ENCODE results near the gene ANKRD13D.

ANKRD13D gene

DNA sequence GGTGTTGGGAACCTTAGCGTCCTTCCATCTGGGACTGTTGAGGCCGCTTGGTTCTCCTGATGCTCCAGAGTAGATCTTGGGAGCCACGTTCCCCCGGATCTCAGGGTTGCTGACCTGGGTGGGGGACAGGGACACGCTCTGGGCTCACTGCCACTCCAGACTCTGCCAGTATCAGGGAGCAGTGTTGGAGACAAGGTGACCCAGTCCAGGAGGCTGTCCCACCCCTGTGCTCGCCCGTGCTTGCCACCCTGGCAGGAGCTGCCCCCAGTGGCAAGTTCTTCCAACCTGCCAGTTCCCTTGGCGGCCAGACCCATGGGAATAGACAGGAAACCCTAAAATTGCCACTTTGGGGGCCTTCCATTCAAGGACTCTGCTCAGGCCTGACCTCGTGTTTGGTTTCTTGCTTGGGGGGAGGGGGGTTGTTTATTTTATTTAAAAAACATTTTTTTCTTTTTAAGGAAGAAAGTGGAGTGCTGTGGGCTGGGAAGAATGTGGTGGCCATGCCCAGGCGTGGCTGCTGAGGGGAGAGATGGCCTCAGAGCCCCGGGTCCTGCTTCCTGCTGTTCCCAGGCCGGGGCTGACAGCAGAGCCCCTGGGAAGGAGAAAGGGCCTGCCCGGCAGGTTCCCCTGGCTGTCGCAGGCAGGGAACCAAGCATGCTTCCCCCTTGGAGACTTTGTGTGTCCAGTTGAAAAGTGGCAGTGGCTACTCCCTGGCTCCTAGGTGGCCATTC lies 15.7 kb upstream of the ANKRD13D start:
- DNase-seq (ENCODE audit: low read depth in 3 of 3), result no peak

DNA sequence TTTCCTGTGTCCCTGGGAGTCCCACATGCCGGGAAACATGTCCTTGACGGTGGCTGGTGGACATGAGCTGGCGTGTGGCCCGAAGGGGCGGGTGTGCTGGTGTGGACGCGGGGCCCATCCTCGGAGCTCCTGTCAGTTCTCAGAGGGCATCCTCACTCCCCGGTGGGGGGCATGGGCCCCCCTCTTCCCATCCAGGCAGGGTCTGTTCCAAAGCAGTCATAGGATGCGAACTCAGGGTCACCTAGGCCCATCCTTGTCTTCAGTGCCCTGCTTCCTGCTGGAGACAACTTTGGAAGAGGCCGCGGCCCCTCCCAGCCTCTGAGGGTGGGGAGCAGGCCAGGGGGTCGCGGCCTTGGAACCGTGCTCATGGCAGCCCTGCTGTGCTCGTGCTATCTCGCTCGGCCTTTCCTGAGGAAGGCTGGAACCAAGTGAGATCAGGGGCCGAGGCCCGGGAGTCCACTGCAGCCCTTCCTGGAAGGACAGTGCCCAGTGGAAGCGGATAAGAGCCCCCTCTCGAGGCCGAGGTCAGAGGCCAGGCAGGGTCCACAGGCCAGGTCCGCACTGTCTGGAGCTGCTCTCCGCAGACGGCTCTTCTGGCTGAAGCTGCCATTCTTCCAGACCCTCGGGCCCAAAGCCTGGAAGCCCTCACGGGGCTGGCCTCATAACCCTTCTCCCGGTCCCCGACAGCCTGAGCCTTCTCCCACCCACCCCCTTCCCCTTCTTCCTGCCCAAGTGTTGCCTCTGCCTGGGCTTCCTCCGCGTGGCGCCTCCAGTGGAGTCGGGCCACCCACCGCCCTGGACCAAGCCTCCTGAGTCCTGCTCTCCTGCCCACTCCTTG lies 14.1 kb upstream of the ANKRD13D start:
- no peak for DNase-seq (ENCODE audit: low read depth in 3 of 3)

DNA sequence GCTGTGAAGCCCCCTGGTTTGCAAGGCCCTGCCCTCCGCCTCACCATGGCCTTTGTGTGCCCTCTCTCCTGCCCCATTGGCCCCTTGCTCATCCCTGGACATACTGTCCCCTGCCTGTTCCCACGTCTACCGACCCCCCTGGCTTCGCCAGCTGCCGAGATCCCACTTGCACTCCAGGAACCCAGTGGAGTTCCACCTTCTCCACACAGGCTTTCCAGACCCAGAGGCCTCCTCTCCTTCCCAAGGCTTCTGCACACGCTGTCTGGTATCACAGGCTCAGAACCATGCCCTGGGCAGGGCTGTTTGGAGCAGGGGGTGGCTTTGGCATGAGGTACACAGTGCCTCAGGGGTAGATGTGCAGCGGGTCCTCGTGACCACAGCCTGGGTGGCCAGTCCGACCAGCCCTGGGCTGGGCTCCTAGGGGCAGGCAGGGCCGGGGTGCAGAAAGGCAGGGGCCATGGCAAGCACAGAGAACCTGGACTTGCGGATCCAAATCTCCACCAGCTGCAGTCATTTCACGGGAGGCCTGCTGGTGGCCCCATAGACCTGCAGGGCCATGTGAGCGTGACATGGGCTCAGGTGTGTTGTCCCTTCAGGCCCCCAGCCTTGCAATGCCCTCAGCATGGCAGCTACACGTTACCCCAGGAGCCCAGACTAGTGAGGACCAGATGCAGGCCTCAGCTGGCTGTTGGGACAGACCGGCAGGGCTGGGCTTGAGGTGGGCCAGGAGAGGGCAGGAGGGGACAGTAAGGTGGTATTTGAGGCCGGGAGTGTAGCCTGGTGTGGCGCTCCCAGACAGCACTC lies 13.3 kb upstream of the ANKRD13D start:
- DNase-seq (ENCODE audit: low read depth in 3 of 3), result no peak

DNA sequence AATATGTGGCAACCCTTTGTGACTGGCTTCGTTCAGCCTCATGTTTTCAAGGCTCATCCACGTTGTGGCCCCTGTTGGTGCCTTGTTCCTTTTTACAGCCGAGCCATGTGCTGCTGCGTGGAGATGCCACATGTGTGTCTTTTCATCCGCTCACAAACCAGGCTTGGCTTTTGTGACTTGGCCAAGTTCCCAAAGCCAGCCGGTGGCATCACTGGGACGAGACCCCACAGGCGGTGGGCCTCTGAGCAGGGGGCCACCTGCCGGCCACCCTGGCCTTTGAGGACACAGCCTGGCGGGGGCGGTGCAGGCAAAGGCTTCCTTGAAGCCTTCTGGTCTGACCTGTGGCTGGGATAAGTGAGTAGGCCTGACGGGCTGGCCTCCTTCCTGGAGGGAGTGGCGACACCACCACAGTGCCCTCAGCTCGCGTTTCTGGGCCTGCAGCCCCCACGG lies 12.3 kb upstream of the ANKRD13D start:
- DNase-seq (ENCODE audit: low read depth in 3 of 3), result no peak

DNA sequence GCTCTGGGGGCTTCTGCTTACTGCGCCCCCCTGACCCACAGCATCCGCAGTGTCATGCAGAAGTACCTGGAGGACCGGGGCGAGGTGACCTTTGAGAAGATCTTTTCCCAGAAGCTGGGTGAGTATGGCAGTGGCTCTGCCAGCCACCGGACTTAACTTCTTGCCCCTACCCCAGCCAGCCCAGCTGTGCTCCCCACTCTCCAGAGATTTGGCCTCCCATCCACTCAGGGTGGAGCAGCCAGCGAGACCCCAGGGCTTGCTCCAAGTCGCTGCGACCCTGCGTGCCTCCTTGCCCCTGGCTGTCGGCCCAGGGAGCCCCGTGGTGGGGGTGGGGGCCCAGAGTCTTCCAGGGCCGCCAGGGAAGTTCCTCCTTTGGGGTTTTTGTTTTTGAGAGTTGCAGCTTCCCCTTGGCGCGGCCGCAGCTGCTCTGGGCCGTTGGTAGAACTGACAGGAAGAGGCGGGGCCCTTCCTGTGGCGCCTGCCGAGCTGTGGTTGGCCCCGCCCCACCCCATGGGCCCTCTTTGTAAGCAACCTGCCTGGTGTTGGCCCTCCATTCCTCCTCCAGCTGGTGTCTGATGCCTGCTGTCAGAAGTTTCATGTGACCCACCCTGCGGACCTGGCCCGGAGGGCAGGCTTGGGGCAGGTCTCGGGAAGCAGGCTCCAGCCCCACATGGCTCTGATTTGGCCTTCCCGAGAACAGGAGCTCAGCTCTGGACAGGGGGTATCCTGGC lies 11.7 kb upstream of the ANKRD13D start:
- DNase-seq (ENCODE audit: low read depth in 3 of 3), result peak; percentile 65 to 80 (median 71)

DNA sequence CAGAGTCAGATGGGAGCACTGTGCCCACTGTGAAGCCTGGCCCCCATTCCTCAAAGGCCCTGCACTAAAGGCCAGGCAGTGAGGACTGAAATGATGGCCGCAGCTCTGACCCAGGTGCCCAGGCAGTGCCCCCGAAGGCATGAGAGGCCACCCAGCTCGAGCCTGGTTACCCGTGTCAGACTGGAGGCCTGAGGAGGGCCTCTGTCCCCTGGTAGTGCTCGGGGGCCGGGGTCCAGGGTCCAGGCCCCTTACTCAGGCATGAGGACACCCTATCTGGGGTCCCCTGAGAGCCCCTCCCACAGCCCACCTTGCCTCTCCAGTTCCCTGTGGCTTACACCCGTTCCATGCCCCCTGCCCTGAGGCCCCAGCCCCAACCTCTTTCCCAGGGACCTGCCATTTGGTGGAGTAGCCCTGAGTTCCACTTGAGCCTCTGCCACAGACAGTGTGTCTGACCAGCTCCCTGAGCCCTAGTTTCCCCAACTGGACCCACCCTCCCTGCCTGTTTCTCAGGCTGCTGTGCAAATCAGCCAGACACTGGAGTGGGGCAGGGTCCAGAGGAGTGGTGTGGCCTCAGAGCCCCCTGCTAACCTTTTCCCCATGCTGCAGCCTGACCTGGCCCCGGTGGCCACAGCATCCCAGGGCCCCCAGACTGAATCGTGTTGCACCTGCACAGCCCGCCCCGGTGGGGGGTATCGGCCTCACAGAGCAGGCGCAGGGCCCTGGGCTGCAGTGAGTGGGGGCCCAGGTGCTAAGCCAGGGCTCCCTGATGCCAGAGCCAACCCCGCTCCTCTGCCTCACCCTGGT lies 10.8 kb upstream of the ANKRD13D start:
- DNase-seq (ENCODE audit: low read depth in 3 of 3), result no peak

DNA sequence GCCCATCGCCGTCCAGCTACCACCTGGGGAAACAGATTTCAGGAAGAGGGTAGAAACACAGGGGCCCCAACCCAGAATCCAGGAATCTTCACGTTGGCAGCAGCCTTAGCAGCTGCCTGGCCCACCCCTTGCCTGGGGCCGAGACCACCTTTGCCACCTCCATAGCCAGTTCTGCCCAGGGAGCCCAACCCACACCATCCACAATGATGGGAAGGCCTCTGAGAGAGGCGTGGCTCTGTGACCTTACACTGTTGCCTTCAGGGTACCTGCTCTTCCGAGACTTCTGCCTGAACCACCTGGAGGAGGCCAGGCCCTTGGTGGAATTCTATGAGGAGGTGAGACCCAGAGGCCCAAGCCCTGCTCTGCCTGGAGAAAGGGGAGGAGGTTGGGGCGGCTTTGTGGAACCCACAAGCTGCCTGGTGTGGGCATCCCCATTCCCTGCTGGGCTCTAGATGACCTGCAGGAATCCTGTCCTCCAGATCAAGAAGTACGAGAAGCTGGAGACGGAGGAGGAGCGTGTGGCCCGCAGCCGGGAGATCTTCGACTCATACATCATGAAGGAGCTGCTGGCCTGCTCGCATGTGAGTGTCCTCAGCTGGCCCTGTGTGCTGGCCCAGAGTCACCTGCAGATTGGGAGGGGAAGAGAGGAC lies 10.0 kb upstream of the ANKRD13D start:
- DNase-seq (ENCODE audit: low read depth in 3 of 3), result no peak

DNA sequence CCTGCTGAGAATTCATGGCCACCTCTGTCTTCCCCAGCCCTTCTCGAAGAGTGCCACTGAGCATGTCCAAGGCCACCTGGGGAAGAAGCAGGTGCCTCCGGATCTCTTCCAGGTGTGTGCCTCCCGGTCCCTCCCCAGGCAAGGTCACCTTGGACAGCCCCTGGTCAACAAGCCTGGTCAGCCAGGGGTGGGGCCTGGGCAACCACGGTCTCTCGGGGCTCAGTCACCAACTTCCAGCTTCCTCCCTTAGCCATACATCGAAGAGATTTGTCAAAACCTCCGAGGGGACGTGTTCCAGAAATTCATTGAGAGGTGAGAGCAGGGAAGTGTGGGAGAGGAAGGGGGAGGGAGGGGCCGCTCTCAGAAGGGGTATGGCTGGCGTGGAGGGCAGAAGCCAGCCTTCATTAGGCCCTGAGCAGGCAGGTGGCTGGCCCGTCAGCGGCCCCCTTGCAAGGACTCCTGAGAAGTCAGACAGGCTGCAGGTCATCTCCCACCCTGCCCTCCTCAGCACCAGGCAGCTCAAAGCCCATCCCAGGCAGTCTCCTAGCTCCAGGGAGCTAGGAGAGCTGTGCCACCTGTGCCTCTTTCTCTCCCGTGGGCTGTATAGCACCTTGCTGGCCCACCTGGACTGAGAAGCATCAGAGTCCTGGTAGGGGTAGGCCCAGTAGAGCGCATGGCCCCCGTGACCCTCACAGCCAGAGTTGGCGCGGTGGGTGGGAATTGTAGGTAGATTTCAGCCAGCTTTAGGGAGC lies 9.3 kb upstream of the ANKRD13D start:
- DNase-seq (ENCODE audit: low read depth in 3 of 3), result no peak

DNA sequence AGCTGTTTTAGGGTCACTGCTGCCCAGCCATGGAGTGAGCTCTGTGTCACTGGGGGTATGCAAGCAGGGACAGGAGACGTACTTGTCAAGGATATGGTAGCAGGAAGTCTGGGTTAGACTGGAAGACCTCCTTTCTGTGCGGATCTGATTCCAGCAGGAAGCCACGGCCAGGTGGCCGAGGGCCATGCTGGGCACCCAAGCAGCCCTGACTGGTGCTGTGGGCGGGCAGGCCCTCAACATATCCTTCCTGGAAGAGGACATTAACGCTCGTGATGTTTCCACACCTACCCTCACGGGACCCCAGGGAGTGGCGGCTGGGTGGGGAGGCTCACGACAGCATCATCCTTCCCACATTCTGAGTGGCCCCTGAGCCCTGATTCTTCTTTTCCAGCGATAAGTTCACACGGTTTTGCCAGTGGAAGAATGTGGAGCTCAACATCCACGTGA lies 8.7 kb upstream of the ANKRD13D start:
- DNase-seq (ENCODE audit: low read depth in 3 of 3), result no peak

DNA sequence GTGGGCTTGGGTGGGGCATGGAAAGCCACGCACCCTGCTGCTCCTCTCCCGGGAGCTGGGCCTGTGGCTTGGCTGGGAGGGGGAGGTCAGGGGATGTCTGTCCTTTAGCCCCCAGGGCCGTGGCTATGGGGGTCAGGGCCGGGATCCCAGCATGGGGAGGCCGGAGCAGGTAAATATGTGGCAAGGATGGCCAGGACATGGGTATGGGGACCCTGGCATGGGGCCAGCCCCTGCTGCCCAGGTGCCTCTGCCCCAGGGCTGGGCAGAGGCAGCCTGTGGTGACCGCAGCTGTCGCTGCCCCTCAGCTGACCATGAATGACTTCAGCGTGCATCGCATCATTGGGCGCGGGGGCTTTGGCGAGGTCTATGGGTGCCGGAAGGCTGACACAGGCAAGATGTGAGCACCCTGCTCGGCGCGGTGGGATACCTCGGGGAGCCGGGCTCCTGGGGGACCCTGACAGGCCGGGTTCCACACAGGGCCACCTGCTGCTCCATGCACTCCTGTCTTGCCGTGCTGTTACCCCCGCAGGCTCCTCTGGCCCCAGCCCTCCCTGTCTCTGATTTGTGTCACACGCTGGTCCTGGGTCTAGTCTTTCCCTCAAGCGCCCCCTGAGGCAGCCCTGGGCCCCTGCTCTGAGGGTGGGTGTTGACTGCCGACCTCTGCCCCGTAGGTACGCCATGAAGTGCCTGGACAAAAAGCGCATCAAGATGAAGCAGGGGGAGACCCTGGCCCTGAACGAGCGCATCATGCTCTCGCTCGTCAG lies 8.1 kb upstream of the ANKRD13D start:
- no peak for DNase-seq (ENCODE audit: low read depth in 3 of 3)

DNA sequence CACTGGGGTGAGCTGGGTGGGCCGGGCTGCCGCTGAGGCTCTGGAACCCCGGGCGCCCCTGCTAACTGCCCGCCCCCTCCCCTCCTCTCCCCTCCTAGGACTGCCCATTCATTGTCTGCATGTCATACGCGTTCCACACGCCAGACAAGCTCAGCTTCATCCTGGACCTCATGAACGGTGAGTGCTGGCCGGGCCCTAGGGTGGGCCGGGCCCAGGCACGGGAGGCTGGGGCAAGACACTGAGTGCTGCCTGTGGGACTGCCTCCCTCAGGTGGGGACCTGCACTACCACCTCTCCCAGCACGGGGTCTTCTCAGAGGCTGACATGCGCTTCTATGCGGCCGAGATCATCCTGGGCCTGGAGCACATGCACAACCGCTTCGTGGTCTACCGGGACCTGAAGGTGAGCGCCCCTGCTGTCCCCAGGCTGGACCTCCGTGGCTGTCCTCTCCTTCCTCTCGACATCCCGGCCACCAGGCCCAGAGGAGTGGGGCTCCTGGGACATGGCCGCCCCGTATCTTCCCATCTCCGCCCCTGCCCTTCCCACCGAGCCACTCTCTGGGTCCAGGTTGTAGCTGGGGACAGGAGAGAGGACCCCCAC lies 7.5 kb upstream of the ANKRD13D start:
- DNase-seq (ENCODE audit: low read depth in 3 of 3), result no peak

DNA sequence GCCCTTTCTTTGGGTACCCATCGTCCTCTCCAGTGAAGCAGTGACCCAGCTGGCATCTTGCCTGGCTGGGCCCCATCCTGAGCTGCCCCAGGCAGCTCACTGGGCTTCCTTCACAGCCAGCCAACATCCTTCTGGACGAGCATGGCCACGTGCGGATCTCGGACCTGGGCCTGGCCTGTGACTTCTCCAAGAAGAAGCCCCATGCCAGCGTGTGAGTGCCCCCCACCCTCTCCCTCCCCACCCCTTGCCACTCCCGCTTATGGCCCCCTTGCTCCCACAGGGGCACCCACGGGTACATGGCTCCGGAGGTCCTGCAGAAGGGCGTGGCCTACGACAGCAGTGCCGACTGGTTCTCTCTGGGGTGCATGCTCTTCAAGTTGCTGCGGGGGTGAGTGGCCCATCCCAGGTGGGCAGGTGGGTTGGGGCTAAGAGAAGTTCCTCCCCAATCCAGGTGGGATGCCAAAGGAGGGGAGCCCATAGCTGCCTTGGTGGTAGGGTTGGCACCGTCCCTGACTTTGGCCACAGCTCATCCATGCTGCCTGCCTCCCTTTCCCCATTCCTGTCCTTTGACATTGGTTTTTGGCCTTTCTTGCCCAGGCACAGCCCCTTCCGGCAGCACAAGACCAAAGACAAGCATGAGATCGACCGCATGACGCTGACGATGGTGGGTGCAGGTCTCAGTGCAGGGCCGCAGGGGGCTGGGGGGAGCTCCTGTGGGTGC lies 6.8 kb upstream of the ANKRD13D start:
- no peak for DNase-seq (ENCODE audit: low read depth in 3 of 3)

DNA sequence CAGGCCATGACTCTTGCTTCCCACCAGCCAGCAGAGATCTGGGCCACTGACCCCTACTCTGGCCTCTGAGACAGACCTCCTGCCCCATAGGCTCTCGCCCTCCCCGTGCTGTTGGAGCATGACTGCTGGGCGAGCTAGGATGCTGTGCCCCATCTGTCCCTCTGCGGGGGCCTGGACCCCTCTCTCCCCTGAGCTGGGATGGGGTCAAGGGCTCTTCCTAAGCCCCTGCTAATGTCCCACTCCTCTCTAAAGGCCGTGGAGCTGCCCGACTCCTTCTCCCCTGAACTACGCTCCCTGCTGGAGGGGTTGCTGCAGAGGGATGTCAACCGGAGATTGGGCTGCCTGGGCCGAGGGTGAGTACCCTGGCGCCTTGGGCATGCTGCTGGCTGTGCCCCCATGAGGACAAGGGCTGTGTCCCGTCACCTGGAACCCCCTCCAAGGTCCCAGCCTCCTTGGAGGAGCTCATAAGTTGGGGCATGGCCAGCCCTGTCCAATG lies 6.2 kb upstream of the ANKRD13D start:
- DNase-seq (ENCODE audit: low read depth in 3 of 3), result no peak

DNA sequence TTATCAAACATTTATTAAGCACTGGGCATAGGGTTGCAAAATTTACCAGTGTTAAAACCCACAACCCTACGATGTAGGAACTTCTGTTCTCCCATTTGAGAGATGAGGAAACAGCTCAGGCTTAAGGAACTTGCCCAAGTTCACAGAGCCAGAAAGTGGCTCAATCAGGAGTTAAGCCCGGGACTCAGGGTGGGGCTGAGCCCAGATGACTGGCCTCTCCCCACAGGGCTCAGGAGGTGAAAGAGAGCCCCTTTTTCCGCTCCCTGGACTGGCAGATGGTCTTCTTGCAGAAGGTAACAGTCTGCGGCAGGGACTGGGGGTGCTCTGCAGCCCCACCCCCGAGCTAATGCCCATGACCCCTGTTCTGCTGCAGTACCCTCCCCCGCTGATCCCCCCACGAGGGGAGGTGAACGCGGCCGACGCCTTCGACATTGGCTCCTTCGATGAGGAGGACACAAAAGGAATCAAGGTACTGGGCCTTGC lies 5.6 kb upstream of the ANKRD13D start:
- no peak for DNase-seq (ENCODE audit: low read depth in 3 of 3)

DNA sequence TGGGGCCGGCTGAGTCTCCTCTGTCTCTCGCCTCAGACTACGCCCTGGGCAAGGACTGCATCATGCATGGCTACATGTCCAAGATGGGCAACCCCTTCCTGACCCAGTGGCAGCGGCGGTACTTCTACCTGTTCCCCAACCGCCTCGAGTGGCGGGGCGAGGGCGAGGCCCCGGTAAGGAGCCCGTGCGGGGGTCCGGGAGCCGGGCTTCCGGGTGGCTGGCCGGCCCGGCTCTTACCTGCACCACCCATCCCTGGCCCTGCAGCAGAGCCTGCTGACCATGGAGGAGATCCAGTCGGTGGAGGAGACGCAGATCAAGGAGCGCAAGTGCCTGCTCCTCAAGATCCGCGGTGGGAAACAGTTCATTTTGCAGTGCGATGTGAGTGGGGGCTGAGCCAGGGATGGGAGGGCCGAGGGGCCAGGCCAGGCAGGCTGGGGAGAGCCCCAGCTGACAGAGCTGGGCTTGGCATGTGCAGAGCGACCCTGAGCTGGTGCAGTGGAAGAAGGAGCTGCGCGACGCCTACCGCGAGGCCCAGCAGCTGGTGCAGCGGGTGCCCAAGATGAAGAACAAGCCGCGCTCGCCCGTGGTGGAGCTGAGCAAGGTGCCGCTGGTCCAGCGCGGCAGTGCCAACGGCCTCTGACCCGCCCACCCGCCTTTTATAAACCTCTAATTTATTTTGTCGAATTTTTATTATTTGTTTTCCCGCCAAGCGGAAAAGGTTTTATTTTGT lies 4.1 kb upstream of the ANKRD13D start:
- DNase-seq (ENCODE audit: low read depth in 3 of 3), result no peak
